B cell (primary cell): ENCODE measurements around the gene RNF112. TPM values are rescaled to one million over a fixed set of nuclear protein-coding genes. Genes with fewer than 3 reads are reported as not detected.
"Not testable (repeated sequence)": the region's sequence is repeated elsewhere in the genome, so short reads cannot be mapped to it uniquely, and the experiment has no call there.

ENCODE experiments used
- ATAC-seq: fragments of 200-7000 bp; cut with Tn5 transposase; one replicate; pipeline ENCODE4 v1.10.0; 2021; ENCODE audit warnings: low read depth, mild to moderate bottlenecking, moderate number of reproducible peaks, moderate library complexity
- CTCF ChIA-PET: fragments of 350-600 bp; sonication (Branson Sonifier 250); formaldehyde crosslinking; loops from one replicate; lab custom pipeline; 2021; ENCODE audit warnings: antibody characterized with exemption, inconsistent platforms; lab: Charles Lee
- POLR2A ChIA-PET: fragments of 350-600 bp; sonication (Branson Sonifier 250); formaldehyde crosslinking; loops from one replicate; lab custom pipeline; 2021; ENCODE audit warnings: antibody characterized with exemption; lab: Charles Lee
- DNase-seq: peaks from one replicate; pipeline ENCODE4 v3.0.0; 2013
- H2AFZ ChIP-seq: 2 replicates; pipeline ENCODE4 v1.6.1; 2012; ENCODE audit warnings: mild to moderate bottlenecking, low read depth, low read length; ENCODE audit not compliant: insufficient read depth, poor library complexity, severe bottlenecking
- H3K27ac ChIP-seq, 2 donors: 1 replicate in 1 of 2; 2 replicates in 1 of 2; pipeline ENCODE4 v1.5.1; 2012 to 2013; ENCODE audit warnings: low read length in 2 of 2, mild to moderate bottlenecking in 2 of 2, moderate library complexity in 1 of 2
- H3K27me3 ChIP-seq, 4 experiments: fragments of 200-600 bp in 1 of 4; sonication (generic) in 1 of 4; replicated peaks in 1 of 4; 1 replicate in 2 of 4; 2 replicates in 2 of 4; pipeline versions ENCODE4 v1.6.1 to v1.7.0; 2013 to 2016; ENCODE audit warnings: low read length in 3 of 4, mild to moderate bottlenecking in 2 of 4, mixed read lengths in 1 of 4, moderate library complexity in 1 of 4; ENCODE audit not compliant: insufficient read depth in 4 of 4, control insufficient read depth in 3 of 4; ENCODE audit errors: control extremely low read depth in 1 of 4
- H3K36me3 ChIP-seq, 2 experiments: replicated peaks in 1 of 2; 1 replicate in 1 of 2; 2 replicates in 1 of 2; pipeline versions ENCODE4 v1.6.1 to v1.7.1; 2013; ENCODE audit warnings: low read length in 1 of 2; ENCODE audit not compliant: insufficient read depth in 2 of 2, control insufficient read depth in 1 of 2; ENCODE audit errors: control extremely low read depth in 1 of 2, extremely low read depth in 1 of 2
- H3K4me1 ChIP-seq, 2 donors: fragments of 200-600 bp in 1 of 2; sonication (generic) in 1 of 2; 1 replicate in 1 of 2; 2 replicates in 1 of 2; pipeline versions ENCODE4 v1.5.1 to v1.6.1; 2013 to 2017; ENCODE audit warnings: low read length in 2 of 2; ENCODE audit not compliant: control insufficient read depth in 2 of 2, insufficient read depth in 2 of 2
- H3K4me2 ChIP-seq: replicated peaks from 2 replicates; pipeline ENCODE3; 2012; ENCODE audit warnings: mild to moderate bottlenecking, low read depth, low read length; ENCODE audit not compliant: poor library complexity, severe bottlenecking
- H3K4me3 ChIP-seq, 5 experiments: fragments of 200-600 bp in 1 of 5; sonication (generic) in 1 of 5; 1 replicate in 3 of 5; 2 replicates in 2 of 5; pipeline versions ENCODE4 v1.5.1 to v1.7.0; 2011 to 2016; ENCODE audit warnings: low read length in 4 of 5, mild to moderate bottlenecking in 4 of 5, low read depth in 2 of 5, control low read depth in 1 of 5, moderate library complexity in 1 of 5; ENCODE audit not compliant: insufficient read depth in 1 of 5; ENCODE audit errors: control extremely low read depth in 1 of 5, extremely low read depth in 1 of 5
- H3K79me2 ChIP-seq: fragments of 200-600 bp; sonication (generic); one replicate; pipeline ENCODE4 v1.6.0; 2016; ENCODE audit warnings: low read length; ENCODE audit not compliant: control insufficient read depth, insufficient read depth
- H3K9ac ChIP-seq: fragments of 200-600 bp; sonication (generic); 2 replicates; pipeline ENCODE4 v1.6.1; 2017; ENCODE audit warnings: mild to moderate bottlenecking, low read length, moderate library complexity
- H3K9me3 ChIP-seq, 3 donors: one replicate each; pipeline versions ENCODE4 v1.6.1 to v1.7.1; 2013; ENCODE audit warnings: low read length in 2 of 3; ENCODE audit not compliant: control insufficient read depth in 2 of 3, insufficient read depth in 1 of 3; ENCODE audit errors: control extremely low read depth in 1 of 3
- H4K20me1 ChIP-seq: 2 replicates; pipeline ENCODE4 v1.6.0; 2012; ENCODE audit warnings: mild to moderate bottlenecking, low read length; ENCODE audit not compliant: insufficient read depth, control insufficient read depth, poor library complexity, severe bottlenecking
- H3K27ac Mint-ChIP-seq: one replicate; pipeline ENCODE4 v1.8.0; 2021; ENCODE audit warnings: mixed read lengths
- H3K27me3 Mint-ChIP-seq: one replicate; pipeline ENCODE4 v1.8.0; 2021; ENCODE audit warnings: mixed read lengths
- H3K4me1 Mint-ChIP-seq: one replicate; pipeline ENCODE4 v1.8.0; 2021; ENCODE audit warnings: mixed read lengths
- H3K4me3 Mint-ChIP-seq: one replicate; pipeline ENCODE4 v1.8.0; 2021; ENCODE audit warnings: mixed read lengths
- H3K9me3 Mint-ChIP-seq: one replicate; pipeline ENCODE4 v1.8.0; 2022; ENCODE audit warnings: mixed read lengths; ENCODE audit not compliant: insufficient read depth
- EZH2 ChIP-seq: IDR thresholded peaks from 2 replicates; pipeline ENCODE4 v1.6.1; 2012; ENCODE audit warnings: borderline replicate concordance, low read depth, mild to moderate bottlenecking, moderate library complexity, low read length; ENCODE audit not compliant: insufficient read depth, poor library complexity, severe bottlenecking
- WGBS: methylation state at CpG from one replicate; pipeline ENCODE4 v1.1.5; 2013; ENCODE audit warnings: missing lambda C conversion rate; ENCODE audit not compliant: insufficient coverage; 5-methylcytosine and 5-hydroxymethylcytosine counted together
- intact Hi-C: fragments of 100-400 bp; cut with micrococcal nuclease; formaldehyde crosslinking; loops from one replicate; pipeline ENCODE4 v1.10.0; 2022
- polyA plus RNA-seq: library from polyadenylated mRNA; depleted of rRNA; stranded (reverse); fragments of >200 nt; gene quantifications from 2 replicates; pipeline ENCODE4 v1.2.3, GENCODE V29; 2012
- total RNA-seq, 2 donors: library from RNA; stranded (reverse); fragments of 120-200 nt in 1 of 2; gene quantifications; 1 replicate in 1 of 2; 2 replicates in 1 of 2; pipeline versions ENCODE4 v1.2.3 to v1.2.4, GENCODE V29; 2013 to 2022
- TF ChIP-seq, protein P1 (sequence below): fragments of 200-600 bp; IDR thresholded peaks from one replicate; pipeline ENCODE4 v1.8.0; 2022; ENCODE audit warnings: antibody characterized with exemption, mild to moderate bottlenecking

RNF112 gene
- total and polyA plus RNA-seq, 2 donors (not counting 1 experiment from before 2014, with no cell fraction given), result 0.30 to 0.62 TPM

DNA sequence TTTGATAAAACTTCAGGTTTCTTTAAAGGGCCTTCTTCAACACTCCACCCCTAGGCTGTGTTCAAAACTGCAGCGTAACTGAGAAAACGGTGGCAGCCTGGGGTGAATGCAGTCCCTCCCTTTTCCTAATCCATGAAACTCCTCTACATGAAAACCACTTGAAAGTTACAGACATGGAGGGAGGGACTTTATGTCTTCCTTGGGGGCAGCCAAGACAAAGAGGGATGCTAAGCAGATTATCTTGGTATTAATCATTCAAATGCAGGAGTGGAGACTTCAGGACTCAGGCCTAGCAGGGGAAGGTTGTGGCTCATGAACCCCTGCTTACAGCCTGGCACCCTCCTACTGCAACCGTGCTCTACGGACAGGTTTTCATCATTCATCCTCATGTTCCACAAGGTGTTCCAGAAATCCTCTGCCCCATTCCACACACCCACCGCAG lies 46.8 kb downstream of the RNF112 start:
- Histone ChIP-seq H2AFZ (no peak overlapping the region), H3K36me3 (no peaks in the 10 kb centered on the region), H3K27me3 (peaks cover 0 to 7% (median 2%) of the 10 kb centered on the region in 4 experiments), H3K4me1 (peaks cover 20 to 24% of the 10 kb centered on the region in 2 donors), H3K9ac (no peak overlapping the region), H3K79me2 (no peaks in the 10 kb centered on the region), H3K4me3 (no peak overlapping the region), H3K27ac (no peak overlapping the region), H4K20me1 (no peaks in the 10 kb centered on the region), H3K9me3 (peaks cover 0 to 10% (median 0%) of the 10 kb centered on the region in 3 donors), H3K4me2 (no peak overlapping the region)
- no peak for TF ChIP-seq EZH2
- TF ChIP-seq, protein P1, sequence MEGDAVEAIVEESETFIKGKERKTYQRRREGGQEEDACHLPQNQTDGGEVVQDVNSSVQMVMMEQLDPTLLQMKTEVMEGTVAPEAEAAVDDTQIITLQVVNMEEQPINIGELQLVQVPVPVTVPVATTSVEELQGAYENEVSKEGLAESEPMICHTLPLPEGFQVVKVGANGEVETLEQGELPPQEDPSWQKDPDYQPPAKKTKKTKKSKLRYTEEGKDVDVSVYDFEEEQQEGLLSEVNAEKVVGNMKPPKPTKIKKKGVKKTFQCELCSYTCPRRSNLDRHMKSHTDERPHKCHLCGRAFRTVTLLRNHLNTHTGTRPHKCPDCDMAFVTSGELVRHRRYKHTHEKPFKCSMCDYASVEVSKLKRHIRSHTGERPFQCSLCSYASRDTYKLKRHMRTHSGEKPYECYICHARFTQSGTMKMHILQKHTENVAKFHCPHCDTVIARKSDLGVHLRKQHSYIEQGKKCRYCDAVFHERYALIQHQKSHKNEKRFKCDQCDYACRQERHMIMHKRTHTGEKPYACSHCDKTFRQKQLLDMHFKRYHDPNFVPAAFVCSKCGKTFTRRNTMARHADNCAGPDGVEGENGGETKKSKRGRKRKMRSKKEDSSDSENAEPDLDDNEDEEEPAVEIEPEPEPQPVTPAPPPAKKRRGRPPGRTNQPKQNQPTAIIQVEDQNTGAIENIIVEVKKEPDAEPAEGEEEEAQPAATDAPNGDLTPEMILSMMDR, result no peak
- Mint-ChIP-seq H3K9me3 (no peaks in the 10 kb centered on the region), H3K27ac (no peak overlapping the region), H3K4me3 (no peak overlapping the region), H3K27me3 (peaks cover 9% of the 10 kb centered on the region), H3K4me1 (peaks cover 28% of the 10 kb centered on the region)
- ChIA-PET POLR2A (no interaction called here), CTCF (interaction anchor here (1.0 to 2.5 kb wide), 3 partner anchors 10 to 95 kb away, joined by 3 to 20 read pairs (median 4); partner anchors contain the start of gene B9D1)
- DNase-seq, result no peak
- ATAC-seq, result no peak
- intact Hi-C loops, result no loop called here
- WGBS, result 100% methylated on average over 2 of the region's 5 CpGs

DNA sequence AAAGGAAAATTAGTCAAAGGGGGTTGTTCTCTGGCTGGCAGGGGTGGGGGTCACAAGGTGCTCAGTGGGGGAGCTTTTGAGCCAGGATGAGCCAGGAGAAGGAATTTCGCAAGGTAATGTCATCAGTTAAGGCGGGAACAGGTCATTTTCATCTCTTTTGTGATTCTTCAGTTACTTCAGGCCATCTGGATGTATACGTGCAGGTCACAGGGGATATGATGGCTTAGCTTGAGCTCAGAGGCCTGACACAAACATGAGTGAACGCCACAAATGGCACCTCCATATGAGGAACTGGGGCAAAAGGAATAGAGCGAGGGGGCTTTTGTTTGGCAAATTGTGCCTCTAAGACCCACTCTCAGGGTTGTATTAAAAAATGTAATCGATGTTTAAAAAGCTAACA lies 47.4 kb downstream of the RNF112 start:
- H3K27ac ChIP-seq, H3K4me2 ChIP-seq, POLR2A ChIA-PET, H3K9me3 Mint-ChIP-seq, H3K9ac ChIP-seq, H3K4me3 ChIP-seq, H3K27ac Mint-ChIP-seq, H3K4me3 Mint-ChIP-seq, ATAC-seq, H2AFZ ChIP-seq, H3K9me3 ChIP-seq, DNase-seq, H3K79me2 ChIP-seq, intact Hi-C loops, H4K20me1 ChIP-seq, H3K27me3 Mint-ChIP-seq, H3K27me3 ChIP-seq, H3K36me3 ChIP-seq: not testable (repeated sequence)
- H3K4me1 Mint-ChIP-seq, result peaks cover 34% of the 10 kb centered on the region
- CTCF ChIA-PET, result interaction anchor here (1.2 kb wide), 1 partner anchor 96 kb away, joined by 4 read pairs; the partner anchor contains the start of gene B9D1
- peaks cover 27 to 30% of the 10 kb centered on the region in 2 donors for H3K4me1 ChIP-seq
- WGBS, result 98% methylated on average over 5 of the region's 6 CpGs

DNA sequence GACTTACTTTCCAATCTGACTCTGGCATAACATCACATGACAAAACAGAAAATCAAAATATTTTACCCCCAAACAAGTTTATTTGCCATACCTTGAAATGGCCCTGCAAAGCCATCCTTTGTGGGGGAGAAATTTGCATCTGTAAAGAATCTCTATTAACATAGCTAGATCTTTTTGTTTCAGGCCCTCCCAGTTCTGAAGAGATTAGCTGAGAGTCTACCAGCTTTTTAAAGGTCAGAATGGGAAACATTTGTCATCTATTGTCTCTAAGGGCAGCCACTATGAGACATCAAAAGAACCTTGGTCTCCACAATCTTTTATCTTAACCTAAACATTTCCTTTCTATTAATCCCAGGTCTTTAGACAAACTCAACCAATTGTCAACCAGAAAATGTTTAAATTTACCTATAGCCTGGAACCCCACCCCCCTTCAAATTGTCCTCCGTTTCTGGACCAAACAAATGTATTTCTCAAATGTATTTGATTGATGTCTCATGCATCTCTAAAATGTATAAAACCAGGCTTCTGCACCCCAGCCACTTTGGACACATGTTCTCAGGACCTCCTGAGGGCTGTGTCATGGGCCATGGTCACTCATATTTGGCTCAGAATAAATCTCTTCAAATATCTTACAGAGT lies 48.1 kb downstream of the RNF112 start:
- POLR2A ChIA-PET, H3K36me3 ChIP-seq, ATAC-seq, H3K9me3 ChIP-seq, H3K27me3 Mint-ChIP-seq, intact Hi-C loops, H4K20me1 ChIP-seq, H3K27ac Mint-ChIP-seq, H2AFZ ChIP-seq, H3K27ac ChIP-seq, H3K4me2 ChIP-seq, H3K9me3 Mint-ChIP-seq, H3K27me3 ChIP-seq, H3K79me2 ChIP-seq, H3K4me3 Mint-ChIP-seq, H3K9ac ChIP-seq, H3K4me3 ChIP-seq, DNase-seq: not testable (repeated sequence)
- CTCF ChIA-PET, result interaction anchor here (1.2 kb wide), 1 partner anchor 96 kb away, joined by 4 read pairs; the partner anchor contains the start of gene B9D1
- H3K4me1 Mint-ChIP-seq, result peaks cover 41% of the 10 kb centered on the region
- no CpG with 5 or more reads among the region's 1 CpG for WGBS
- peaks cover 33 to 37% of the 10 kb centered on the region in 2 donors for H3K4me1 ChIP-seq
